OCI-LY3 (cell line): ENCODE measurements around the gene PLA2G2F.

Source experiments
- H2AFZ ChIP-seq: fragments of 200-600, 300-600 bp; shearing (Covaris generic); 2 replicates; pipeline ENCODE4 v1.6.0; 2014; ENCODE audit warnings: antibody characterized with exemption, low read depth, low read length
- H3K27ac ChIP-seq: fragments of 200-600, 300-600 bp; sonication (generic); 2 replicates; pipeline ENCODE4 v1.5.1; 2014; ENCODE audit warnings: mild to moderate bottlenecking, low read length, moderate library complexity, mixed read lengths
- H3K27me3 ChIP-seq: fragments of 200-600, 300-600 bp; sonication (generic); 2 replicates; pipeline ENCODE4 v1.6.1; 2014; ENCODE audit warnings: low read depth, low read length, mixed read lengths
- H3K36me3 ChIP-seq: fragments of 200-600, 300-600 bp; sonication (generic); replicated peaks from 2 replicates; pipeline ENCODE3; 2014; ENCODE audit warnings: low read depth, low read length, mixed read lengths
- H3K4me1 ChIP-seq: fragments of 300-600, 200-600 bp; sonication (generic); 2 replicates; pipeline ENCODE4 v1.6.1; 2014; ENCODE audit warnings: low read length, mixed read lengths
- H3K4me2 ChIP-seq: fragments of 200-600, 300-600 bp; sonication (generic); 2 replicates; pipeline ENCODE4 v1.6.1; 2014; ENCODE audit warnings: low read length, mixed read lengths
- H3K4me3 ChIP-seq: fragments of 300-600, 200-600 bp; sonication (generic); 2 replicates; pipeline ENCODE4 v1.5.1; 2014; ENCODE audit warnings: antibody characterized with exemption, mild to moderate bottlenecking, low read length, moderate library complexity
- H3K79me2 ChIP-seq: fragments of 300-600, 200-600 bp; shearing (Covaris generic); 2 replicates; pipeline ENCODE4 v1.6.1; 2014; ENCODE audit warnings: mild to moderate bottlenecking, low read length, mixed read lengths
- H3K9ac ChIP-seq: fragments of 300-600, 200-600 bp; shearing (Covaris generic); 2 replicates; pipeline ENCODE4 v1.6.0; 2014; ENCODE audit warnings: mild to moderate bottlenecking, low read length, moderate library complexity
- H3K9me3 ChIP-seq: fragments of 200-600, 300-600 bp; shearing (Covaris generic); 2 replicates; pipeline ENCODE4 v1.6.1; 2014; ENCODE audit warnings: low read length, mixed read lengths; ENCODE audit not compliant: insufficient read depth
- H4K20me1 ChIP-seq: fragments of 200-600, 300-600 bp; sonication (generic); 2 replicates; pipeline ENCODE4 v1.6.1; 2016; ENCODE audit warnings: low read length, mixed read lengths; ENCODE audit not compliant: insufficient read depth
- EZH2phosphoT487 ChIP-seq: fragments of 200-600 bp; shearing (Covaris generic); IDR thresholded peaks from 2 replicates; pipeline ENCODE4 v1.6.1; 2018; ENCODE audit warnings: antibody characterized with exemption, mixed run types, low read depth
- TF ChIP-seq, protein P1 (sequence below): fragments of 200-600, 300-600 bp; sonication (generic); IDR thresholded peaks from 2 replicates; pipeline ENCODE4 v1.5.1; 2014; ENCODE audit warnings: antibody characterized with exemption, low read length, low read depth

PLA2G2F gene

GRCh38 chr1:20120796-20121195, 18.3 kb upstream of the PLA2G2F start:
- Histone ChIP-seq H3K27ac (no peak overlapping the region), H3K27me3 (no peaks in the 10 kb centered on the region), H3K4me2 (no peak overlapping the region), H4K20me1 (no peaks in the 10 kb centered on the region), H2AFZ (no peak overlapping the region), H3K79me2 (no peaks in the 10 kb centered on the region), H3K9me3 (no peaks in the 10 kb centered on the region), H3K4me3 (no peak overlapping the region), H3K36me3 (no peaks in the 10 kb centered on the region), H3K4me1 (peaks cover 57% of the 10 kb centered on the region), H3K9ac (no peak overlapping the region)
- TF ChIP-seq EZH2phosphoT487: no peak
- TF ChIP-seq, protein P1, sequence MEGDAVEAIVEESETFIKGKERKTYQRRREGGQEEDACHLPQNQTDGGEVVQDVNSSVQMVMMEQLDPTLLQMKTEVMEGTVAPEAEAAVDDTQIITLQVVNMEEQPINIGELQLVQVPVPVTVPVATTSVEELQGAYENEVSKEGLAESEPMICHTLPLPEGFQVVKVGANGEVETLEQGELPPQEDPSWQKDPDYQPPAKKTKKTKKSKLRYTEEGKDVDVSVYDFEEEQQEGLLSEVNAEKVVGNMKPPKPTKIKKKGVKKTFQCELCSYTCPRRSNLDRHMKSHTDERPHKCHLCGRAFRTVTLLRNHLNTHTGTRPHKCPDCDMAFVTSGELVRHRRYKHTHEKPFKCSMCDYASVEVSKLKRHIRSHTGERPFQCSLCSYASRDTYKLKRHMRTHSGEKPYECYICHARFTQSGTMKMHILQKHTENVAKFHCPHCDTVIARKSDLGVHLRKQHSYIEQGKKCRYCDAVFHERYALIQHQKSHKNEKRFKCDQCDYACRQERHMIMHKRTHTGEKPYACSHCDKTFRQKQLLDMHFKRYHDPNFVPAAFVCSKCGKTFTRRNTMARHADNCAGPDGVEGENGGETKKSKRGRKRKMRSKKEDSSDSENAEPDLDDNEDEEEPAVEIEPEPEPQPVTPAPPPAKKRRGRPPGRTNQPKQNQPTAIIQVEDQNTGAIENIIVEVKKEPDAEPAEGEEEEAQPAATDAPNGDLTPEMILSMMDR: no peak

GRCh38 chr1:20123722-20124455, 15.2 kb upstream of the PLA2G2F start:
- Histone ChIP-seq H3K27me3 (no peaks in the 10 kb centered on the region), H3K36me3 (no peaks in the 10 kb centered on the region), H3K9me3 (no peaks in the 10 kb centered on the region), H3K27ac (peak overlapping the region; percentile 98), H3K79me2 (no peaks in the 10 kb centered on the region), H4K20me1 (no peaks in the 10 kb centered on the region), H3K4me2 (peak overlapping the region; percentile 87), H3K4me3 (no peak overlapping the region), H2AFZ (no peak overlapping the region), H3K4me1 (peaks cover 67% of the 10 kb centered on the region), H3K9ac (peak overlapping the region; percentile 33; the same call in 1 of the 2 replicates)
- TF ChIP-seq EZH2phosphoT487: no peak
- TF ChIP-seq, protein P1: no peak

- no peak for TF ChIP-seq EZH2phosphoT487
- TF ChIP-seq, protein P1: no peak
- H2AFZ ChIP-seq: no peak overlapping the region
- H3K9me3 ChIP-seq: no peaks in the 10 kb centered on the region
- H4K20me1 ChIP-seq: no peaks in the 10 kb centered on the region
- H3K4me2 ChIP-seq: peak overlapping the region; percentile 87
- peak overlapping the region; percentile 33; the same call in 1 of the 2 replicates for H3K9ac ChIP-seq
- no peaks in the 10 kb centered on the region for H3K27me3 ChIP-seq
- H3K4me3 ChIP-seq: no peak overlapping the region
- peaks cover 61% of the 10 kb centered on the region for H3K4me1 ChIP-seq
- no peaks in the 10 kb centered on the region for H3K36me3 ChIP-seq
- H3K79me2 ChIP-seq: no peaks in the 10 kb centered on the region
- H3K27ac ChIP-seq: peak overlapping the region; percentile 98
Observed at GRCh38 chr1:20124456-20125057, 14.6 kb upstream of the PLA2G2F start.

DNA sequence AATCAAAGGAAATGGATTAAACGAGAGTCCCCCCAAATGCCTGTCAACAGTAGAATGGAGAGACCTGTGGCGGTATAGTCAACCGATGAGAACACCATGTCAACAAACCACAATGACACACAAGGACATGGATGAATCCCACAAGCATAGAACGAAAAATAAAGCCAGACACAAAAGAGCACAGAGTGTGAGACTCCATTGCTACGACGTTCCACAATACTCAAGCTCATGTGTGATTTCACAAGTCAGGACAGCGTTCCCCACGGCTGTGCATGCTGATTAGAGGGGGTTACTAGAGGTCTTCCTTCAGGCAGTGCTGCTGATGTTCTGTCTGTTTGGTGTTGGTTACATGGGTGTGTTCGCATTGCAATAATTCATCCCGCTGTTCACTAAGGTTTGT, 14.0 kb upstream of the PLA2G2F start:
- Histone ChIP-seq H3K79me2 (no peaks in the 10 kb centered on the region), H3K4me1 (peaks cover 56% of the 10 kb centered on the region), H3K4me3 (no peak overlapping the region), H3K9me3 (no peaks in the 10 kb centered on the region), H2AFZ (no peak overlapping the region), H3K9ac (peak overlapping the region; percentile 28; the same call in 1 of the 2 replicates), H3K36me3 (no peaks in the 10 kb centered on the region), H4K20me1 (no peaks in the 10 kb centered on the region), H3K27ac (peak overlapping the region; percentile 98), H3K4me2 (peak overlapping the region; percentile 87), H3K27me3 (no peaks in the 10 kb centered on the region)
- TF ChIP-seq EZH2phosphoT487: no peak
- TF ChIP-seq, protein P1: no peak
